ENCODE results near the gene TBC1D2.

Gene TBC1D2

GRCh38 chr9:98171176-98171925, 84.1 kb downstream of the TBC1D2 start:
- DNase-seq (ENCODE audit: low read depth), result no peak

- DNase-seq (ENCODE audit: low read depth), result no peak
Observed at GRCh38 chr9:98168941-98169488, 86.4 kb downstream of the TBC1D2 start.

GRCh38 chr9:98168153-98168780, 87.2 kb downstream of the TBC1D2 start:
- no peak for DNase-seq (ENCODE audit: low read depth)

GRCh38 chr9:98164912-98165311, 90.5 kb downstream of the TBC1D2 start:
- DNase-seq (ENCODE audit: low read depth), result no peak

- no peak for DNase-seq (ENCODE audit: low read depth)
Observed at GRCh38 chr9:98162613-98163012, 92.8 kb downstream of the TBC1D2 start.

- no peak for DNase-seq (ENCODE audit: low read depth)
Observed at GRCh38 chr9:98161851-98162250, 93.6 kb downstream of the TBC1D2 start.

- no peak for DNase-seq (ENCODE audit: low read depth)
Observed at GRCh38 chr9:98159790-98160189, 95.7 kb downstream of the TBC1D2 start.

- no peak for DNase-seq (ENCODE audit: low read depth)
Observed at GRCh38 chr9:98159301-98159700, 96.1 kb downstream of the TBC1D2 start.

GRCh38 chr9:98158071-98158831, 97.2 kb downstream of the TBC1D2 start:
- no peak for DNase-seq (ENCODE audit: low read depth)

GRCh38 chr9:98157372-98157771, 98.1 kb downstream of the TBC1D2 start:
- no peak for DNase-seq (ENCODE audit: low read depth)

- DNase-seq (ENCODE audit: low read depth), result no peak
Observed at GRCh38 chr9:98154678-98155077, 100.8 kb downstream of the TBC1D2 start.

GRCh38 chr9:98152526-98152925, 102.9 kb downstream of the TBC1D2 start:
- DNase-seq (ENCODE audit: low read depth), result no peak

GRCh38 chr9:98150721-98151120, 104.7 kb downstream of the TBC1D2 start:
- no peak for DNase-seq (ENCODE audit: low read depth)

GRCh38 chr9:98150164-98150563, 105.3 kb downstream of the TBC1D2 start:
- no peak for DNase-seq (ENCODE audit: low read depth)

GRCh38 chr9:98149422-98149821, 106.0 kb downstream of the TBC1D2 start:
- no peak for DNase-seq (ENCODE audit: low read depth)

Data from stimulated activated CD8-positive, alpha-beta memory T cell treated with anti-CD3 and anti-CD28 coated beads, Interleukin-15, amount 100 ng/mL, for 24 hours (primary cell).